Psoas muscle (tissue), 8 donors: ENCODE measurements around the gene EIF1B. TPM values are rescaled to one million over a fixed set of nuclear protein-coding genes. Genes with fewer than 3 reads are reported as not detected.

Experiments
- ATAC-seq, 4 donors: fragments of 200-7000 bp; cut with Tn5 transposase; one replicate each; pipeline ENCODE4 v1.9.1; 2020; ENCODE audit warnings: moderate library complexity in 3 of 4, mild to moderate bottlenecking in 2 of 4
- DNase-seq, 2 donors: peaks; one replicate each; pipeline ENCODE4 v3.0.0-alpha.2; 2020
- H3K27ac ChIP-seq: fragments of 200-600 bp; one replicate; pipeline ENCODE4 v1.8.0; 2022
- H3K27me3 ChIP-seq, 3 donors: fragments of 200-600 bp in 1 of 3; one replicate each; pipeline versions ENCODE4 v1.6.1 to v1.8.0; 2013 to 2022; ENCODE audit warnings: low read length in 2 of 3, mild to moderate bottlenecking in 2 of 3, moderate library complexity in 1 of 3; ENCODE audit not compliant: insufficient read depth in 3 of 3
- H3K36me3 ChIP-seq, 2 donors: fragments of 200-600 bp in 1 of 2; one replicate each; pipeline versions ENCODE4 v1.6.1 to v1.8.0; 2013 to 2022; ENCODE audit warnings: low read depth in 1 of 2, mild to moderate bottlenecking in 1 of 2, moderate library complexity in 1 of 2; ENCODE audit not compliant: insufficient read depth in 1 of 2
- H3K4me1 ChIP-seq: fragments of 200-600 bp; one replicate; pipeline ENCODE4 v1.8.0; 2022
- H3K4me3 ChIP-seq: fragments of 200-600 bp; one replicate; pipeline ENCODE4 v1.8.0; 2022; ENCODE audit warnings: mild to moderate bottlenecking
- H3K9me3 ChIP-seq: fragments of 200-600 bp; one replicate; pipeline ENCODE4 v1.8.0; 2022
- WGBS, 3 donors: extraction: QIAGEN DNeasy Blood & Tissue Kit; methylation state at CpG; one replicate each; pipeline versions ENCODE4 v1.1.6 to v1.1.7; 2013; 5-methylcytosine and 5-hydroxymethylcytosine counted together
- intact Hi-C, 2 donors: fragments of 100-400 bp; cut with DNase I; formaldehyde crosslinking; loops; one replicate each; pipeline versions ENCODE4 v1.11.0 to v1.14.2; 2022
- polyA plus RNA-seq, 3 donors: library from polyadenylated mRNA; stranded (reverse); fragments of 200-250 nt; gene quantifications; one replicate each; pipeline ENCODE4 v1.2.3, GENCODE V29; 2013
- total RNA-seq, 4 donors: library from RNA; stranded (reverse); fragmentation: NEBNext Ultra II Directional in 2 of 4; extraction: Animal tissue kit (Norgen Biotek cat#: 25700) in 2 of 4; gene quantifications; one replicate each; pipeline versions ENCODE4 v1.2.1 to v1.2.4, GENCODE V29; 2021 to 2023
- TF ChIP-seq, protein P1 (sequence below): fragments of 200-600 bp; IDR thresholded peaks from one replicate; pipeline ENCODE4 v1.8.0; 2022; ENCODE audit warnings: antibody characterized with exemption
- donor health status: healthy with polysubstance abuse.
- donor health status: DM: no; HTN: no; CAD: no; lungs with moderate emphysema.
- donor health status: Bipolar disorder and iron deficiency.
- donor health status: healthy.
- donor health status: DM: yes; HTN: yes; CAD: no.
- donor health status: DM: no; HTN: no; CAD: no.
- donor health status: DM: no; HTN: no; CAD: no.
- donor health status: DM: yes; HTN: yes; CAD: no.

The EIF1B gene
- total and polyA plus RNA-seq, 7 donors = 60.1 to 205 (median 75.8) TPM

DNA sequence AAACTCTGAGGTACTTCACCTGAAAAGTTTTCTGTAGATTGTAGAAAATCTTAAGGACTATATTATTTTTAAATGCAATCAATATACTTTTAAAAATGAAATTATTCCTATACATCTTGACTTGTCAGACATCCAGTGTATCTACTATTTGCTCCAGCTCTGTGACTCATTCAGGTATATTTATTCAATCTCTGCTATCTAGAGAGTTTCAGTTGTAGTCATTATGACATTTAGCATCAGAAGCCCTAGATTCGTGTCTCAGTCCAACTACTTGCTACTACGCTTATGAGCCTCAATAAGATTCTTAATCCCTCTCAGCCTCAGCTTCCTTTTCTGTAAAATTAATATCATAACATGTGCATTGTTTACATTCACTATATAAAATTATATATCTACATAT lies 22.3 kb upstream of the EIF1B start:
- TF ChIP-seq, protein P1, sequence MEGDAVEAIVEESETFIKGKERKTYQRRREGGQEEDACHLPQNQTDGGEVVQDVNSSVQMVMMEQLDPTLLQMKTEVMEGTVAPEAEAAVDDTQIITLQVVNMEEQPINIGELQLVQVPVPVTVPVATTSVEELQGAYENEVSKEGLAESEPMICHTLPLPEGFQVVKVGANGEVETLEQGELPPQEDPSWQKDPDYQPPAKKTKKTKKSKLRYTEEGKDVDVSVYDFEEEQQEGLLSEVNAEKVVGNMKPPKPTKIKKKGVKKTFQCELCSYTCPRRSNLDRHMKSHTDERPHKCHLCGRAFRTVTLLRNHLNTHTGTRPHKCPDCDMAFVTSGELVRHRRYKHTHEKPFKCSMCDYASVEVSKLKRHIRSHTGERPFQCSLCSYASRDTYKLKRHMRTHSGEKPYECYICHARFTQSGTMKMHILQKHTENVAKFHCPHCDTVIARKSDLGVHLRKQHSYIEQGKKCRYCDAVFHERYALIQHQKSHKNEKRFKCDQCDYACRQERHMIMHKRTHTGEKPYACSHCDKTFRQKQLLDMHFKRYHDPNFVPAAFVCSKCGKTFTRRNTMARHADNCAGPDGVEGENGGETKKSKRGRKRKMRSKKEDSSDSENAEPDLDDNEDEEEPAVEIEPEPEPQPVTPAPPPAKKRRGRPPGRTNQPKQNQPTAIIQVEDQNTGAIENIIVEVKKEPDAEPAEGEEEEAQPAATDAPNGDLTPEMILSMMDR = no peak
- no peak overlapping the region for H3K4me3 ChIP-seq
- 96 to 100% (median 97%) methylated on average over 2 of the region's 2 CpGs for WGBS, 3 donors
- no peaks in the 10 kb centered on the region for H3K36me3 ChIP-seq
- H3K27me3 ChIP-seq = no peaks in the 10 kb centered on the region
- no peak overlapping the region for H3K27ac ChIP-seq
- DNase-seq (no peak), ATAC-seq (no peak)
- no peaks in the 10 kb centered on the region for H3K4me1 ChIP-seq
- H3K9me3 ChIP-seq = peaks cover 4% of the 10 kb centered on the region
- intact Hi-C loops = no loop called here

DNA sequence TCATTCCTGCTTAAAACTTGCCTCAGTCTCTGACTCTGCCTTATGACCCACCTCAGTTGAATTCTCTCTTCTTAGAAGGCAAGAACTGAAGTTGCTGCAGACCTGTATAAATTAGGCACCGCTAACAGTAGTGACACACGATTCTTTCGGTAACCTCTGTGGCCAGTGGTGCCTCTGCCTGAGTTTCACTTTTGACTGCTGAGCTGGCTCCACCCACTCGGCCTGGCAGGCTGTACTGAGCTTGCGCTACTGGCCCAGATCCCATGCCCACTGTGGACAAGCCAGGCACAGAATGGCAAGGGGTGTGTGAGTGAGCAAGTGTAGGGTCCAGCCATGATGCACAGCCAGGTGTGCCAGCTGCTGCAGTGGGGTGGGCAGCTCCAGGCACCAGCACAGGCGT lies 19.1 kb upstream of the EIF1B start:
- TF ChIP-seq, protein P1 = no peak
- H3K27me3 ChIP-seq = no peaks in the 10 kb centered on the region
- no peak overlapping the region for H3K4me3 ChIP-seq
- no peaks in the 10 kb centered on the region for H3K9me3 ChIP-seq
- H3K36me3 ChIP-seq = no peaks in the 10 kb centered on the region
- DNase-seq = no peak
- no peak for ATAC-seq
- H3K4me1 ChIP-seq = no peaks in the 10 kb centered on the region
- no peak overlapping the region for H3K27ac ChIP-seq
- intact Hi-C loops = no loop called here
- WGBS, 3 donors = 93 to 97% (median 94%) methylated on average over 6 of the region's 6 CpGs

DNA sequence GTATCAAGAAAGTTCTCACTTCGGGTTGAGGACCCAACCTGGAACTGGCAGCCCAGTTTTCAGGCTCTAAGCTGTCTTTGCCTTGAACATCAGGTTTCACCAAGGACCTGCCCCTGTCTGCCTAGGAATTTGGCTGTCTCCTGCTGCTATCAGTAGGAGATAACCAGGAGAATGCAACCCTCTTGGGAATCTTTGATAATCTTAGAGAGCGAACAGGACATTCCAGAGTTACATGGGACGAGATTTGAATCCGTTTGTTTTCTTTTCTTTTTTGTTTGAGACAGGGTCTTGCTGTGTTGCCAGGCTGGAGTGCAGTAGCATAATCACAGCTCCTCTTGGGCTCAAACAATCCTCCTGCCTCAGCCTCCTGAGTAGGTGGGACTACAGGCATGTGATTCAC lies 18.0 kb upstream of the EIF1B start:
- Histone ChIP-seq H3K4me3 (no peak overlapping the region), H3K27ac (no peak overlapping the region), H3K27me3 (no peaks in the 10 kb centered on the region), H3K4me1 (no peaks in the 10 kb centered on the region), H3K36me3 (no peaks in the 10 kb centered on the region), H3K9me3 (no peaks in the 10 kb centered on the region)
- TF ChIP-seq, protein P1 = no peak
- ATAC-seq = no peak
- 90 to 95% (median 90%) methylated on average over 4 of the region's 4 CpGs for WGBS, 3 donors
- no peak for DNase-seq
- intact Hi-C loops = no loop called here

DNA sequence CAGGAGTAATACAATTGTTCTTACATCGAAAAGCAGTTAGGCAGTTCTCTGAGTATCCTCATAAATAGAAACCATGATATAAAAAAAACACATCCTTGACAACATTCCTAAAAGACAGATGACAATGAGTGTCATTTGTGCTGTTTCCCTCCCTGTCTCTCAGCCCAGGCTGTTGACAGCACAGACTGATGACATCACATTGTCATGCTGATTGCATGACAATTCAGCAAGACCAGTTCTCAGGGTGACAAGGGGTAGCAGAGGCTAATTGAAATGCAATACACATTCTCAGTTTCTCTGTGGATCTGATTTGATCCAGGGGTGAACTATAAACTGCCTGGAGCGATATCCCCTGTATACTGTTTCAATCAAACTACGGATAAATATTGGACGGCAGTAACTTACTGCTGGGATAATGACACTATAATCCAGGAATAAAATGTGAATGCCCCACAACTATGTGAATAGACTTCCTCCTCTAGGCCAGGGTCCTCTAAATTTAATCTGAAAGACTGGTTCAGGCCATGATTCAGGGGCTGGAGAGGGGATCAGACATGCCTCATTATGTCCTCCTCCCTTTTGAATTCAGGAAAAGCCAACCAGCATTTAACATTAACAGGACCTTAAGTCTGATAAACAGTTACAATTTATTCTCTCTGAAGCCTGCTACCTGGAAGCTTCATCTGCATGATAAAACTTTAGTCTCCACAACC lies 16.7 kb upstream of the EIF1B start:
- H3K36me3 ChIP-seq = no peaks in the 10 kb centered on the region
- WGBS, 3 donors = 27 to 42% (median 29%) methylated on average over 4 of the region's 4 CpGs
- H3K27me3 ChIP-seq = no peaks in the 10 kb centered on the region
- no peaks in the 10 kb centered on the region for H3K9me3 ChIP-seq
- intact Hi-C loops = no loop called here
- DNase-seq = no peak
- no peaks in the 10 kb centered on the region for H3K4me1 ChIP-seq
- TF ChIP-seq, protein P1 = no peak
- peak; percentile 68 to 92 (median 82) for ATAC-seq
- peak overlapping the region; percentile 76 for H3K27ac ChIP-seq
- H3K4me3 ChIP-seq = no peak overlapping the region

DNA sequence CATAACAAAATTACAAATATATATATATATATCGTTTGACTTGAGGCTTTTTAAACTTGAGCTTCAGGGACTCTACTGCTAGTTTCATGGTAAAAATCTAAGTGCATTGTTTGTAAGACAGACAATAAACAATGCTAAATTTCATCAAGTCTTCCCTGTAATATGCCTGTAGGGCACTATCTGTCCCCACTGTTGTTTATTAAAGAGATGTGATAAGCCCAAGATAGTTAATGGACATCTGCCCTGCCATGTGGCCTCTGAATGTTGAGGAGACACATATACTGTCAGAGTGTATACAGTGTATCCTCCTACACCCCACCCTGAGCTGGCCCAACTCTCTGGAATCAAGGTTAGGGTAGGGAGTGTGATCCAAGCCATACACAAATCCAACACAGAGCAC lies 15.1 kb upstream of the EIF1B start:
- H3K27ac ChIP-seq = no peak overlapping the region

More for the DNA sequence above, 15.1 kb upstream of the EIF1B start:
- Histone ChIP-seq H3K9me3 (no peaks in the 10 kb centered on the region), H3K36me3 (no peaks in the 10 kb centered on the region), H3K4me1 (no peaks in the 10 kb centered on the region), H3K4me3 (no peak overlapping the region), H3K27me3 (no peaks in the 10 kb centered on the region)
- TF ChIP-seq, protein P1 = no peak
- intact Hi-C loops = no loop called here
- WGBS, 3 donors = 89 to 96% (median 96%) methylated on average over 1 of the region's 1 CpG
- DNase-seq (no peak), ATAC-seq (no peak)
